H1 (cell line): ENCODE results near the gene ZNF471. TPM values are rescaled to one million over a fixed set of nuclear protein-coding genes. Genes with fewer than 3 reads are reported as not detected.

Source experiments
- CHD7 ChIP-seq: fragments of 300-600 bp; sonication (generic); IDR thresholded peaks from 2 replicates; pipeline ENCODE4 v1.7.1; 2012; ENCODE audit warnings: low read length, moderate library complexity, mild to moderate bottlenecking, inconsistent platforms; ENCODE audit not compliant: insufficient replicate concordance
- RAD21 ChIP-seq, 2 experiments: IDR thresholded peaks in 1 of 2; conservative IDR thresholded peaks in 1 of 2; 2 replicates each; pipeline ENCODE4 v1.6.1; 2011; ENCODE audit warnings: low read depth in 2 of 2, low read length in 2 of 2, improper control_type of control experiment in 1 of 2, inconsistent platforms in 1 of 2, mild to moderate bottlenecking in 1 of 2, moderate library complexity in 1 of 2
- polyA plus RNA-seq, 7 experiments: library from polyadenylated mRNA; depleted of rRNA in 3 of 7; stranded (reverse) in 5 of 7; unstranded in 2 of 7; fragments of >200 nt in 5 of 7; fragments of 200-250 nt in 2 of 7; gene quantifications; 1 replicate in 5 of 7; 2 replicates in 1 of 7; 4 replicates in 1 of 7; pipeline versions ENCODE4 v1.2.1 to v1.2.3, GENCODE V29; 2011 to 2013; ENCODE audit warnings: missing spikeins in 2 of 7, mixed read lengths in 2 of 7
- total RNA-seq: library from RNA; stranded (reverse); fragmentation: NEBNext Ultra II Directional; extraction: Animal tissue kit (Norgen Biotek cat#: 25700); gene quantifications from 2 replicates; pipeline ENCODE4 v1.2.1, GENCODE V29; 2021

The ZNF471 gene
- total and polyA plus RNA-seq, 2 of the 8 experiments (the other 6 are each of a cell fraction or from before 2014, with no cell fraction given): 0.73 to 0.74 TPM

- TF ChIP-seq CHD7: no peak
- TF ChIP-seq RAD21 (IDR thresholded peaks at IDR 0.05 in 1 of 2, conservative IDR thresholded peaks at IDR 0.05 in 1 of 2; ENCODE audit: low read depth in 2 of 2, low read length in 2 of 2): peak; percentile 78 to 86
Observed at GRCh38 chr19:56547535-56547934, 39.9 kb downstream of the ZNF471 start (continued).
